Neural progenitor cell (in vitro differentiated cells): ENCODE measurements around the gene C22orf15. TPM values are rescaled to one million over a fixed set of nuclear protein-coding genes. Genes with fewer than 3 reads are reported as not detected.
"Not testable (repeated sequence)": the region's sequence is repeated elsewhere in the genome, so short reads cannot be mapped to it uniquely, and the experiment has no call there.

Experiments used
- DNase-seq: peaks from one replicate; pipeline ENCODE4 v3.0.0-alpha.2; 2016; ENCODE audit warnings: low spot score
- H2AFZ ChIP-seq: fragments of 200-600 bp; sonication (generic); replicated peaks from 2 replicates; pipeline ENCODE4 v1.6.1; 2016; ENCODE audit warnings: antibody characterized with exemption
- H3F3A ChIP-seq: fragments of 200-600 bp; sonication (generic); 2 replicates; pipeline ENCODE4 v1.6.1; 2016; ENCODE audit warnings: antibody characterized with exemption, low read depth
- H3K27ac ChIP-seq: fragments of 200-600 bp; sonication (generic); 2 replicates; pipeline ENCODE4 v1.5.1; 2016; ENCODE audit warnings: mild to moderate bottlenecking
- H3K27me3 ChIP-seq: fragments of 200-600 bp; sonication (generic); 2 replicates; pipeline ENCODE4 v1.6.1; 2016; ENCODE audit warnings: mild to moderate bottlenecking, moderate library complexity
- H3K36me3 ChIP-seq: fragments of 200-600 bp; sonication (generic); 2 replicates; pipeline ENCODE4 v1.5.1; 2016
- H3K4me1 ChIP-seq: fragments of 200-600 bp; sonication (generic); 2 replicates; pipeline ENCODE4 v1.6.1; 2016; ENCODE audit warnings: mixed run types
- H3K4me2 ChIP-seq: fragments of 200-600 bp; sonication (generic); 2 replicates; pipeline ENCODE4 v1.6.1; 2016
- H3K4me3 ChIP-seq: fragments of 200-600 bp; sonication (generic); 2 replicates; pipeline ENCODE4 v1.5.1; 2016
- H3K79me2 ChIP-seq: fragments of 200-600 bp; sonication (generic); 2 replicates; pipeline ENCODE4 v1.6.1; 2016; ENCODE audit warnings: low read depth
- H3K9ac ChIP-seq: fragments of 200-600 bp; sonication (generic); 2 replicates; pipeline ENCODE4 v1.6.1; 2016
- H3K9me3 ChIP-seq: fragments of 200-600 bp; sonication (generic); 2 replicates; pipeline ENCODE4 v1.5.1; 2016; ENCODE audit warnings: low read depth
- H4K20me1 ChIP-seq: fragments of 200-600 bp; sonication (generic); 2 replicates; pipeline ENCODE4 v1.6.1; 2016; ENCODE audit warnings: low read depth
- H3K27ac Mint-ChIP-seq: 3 replicates; pipeline ENCODE4 v1.8.0; 2021; ENCODE audit warnings: mixed read lengths
- H3K27me3 Mint-ChIP-seq: 2 replicates; pipeline ENCODE4 v1.8.0; 2022; ENCODE audit warnings: low read depth, mild to moderate bottlenecking, inconsistent platforms, moderate library complexity, mixed read lengths; ENCODE audit not compliant: insufficient read depth
- H3K36me3 Mint-ChIP-seq: 3 replicates; pipeline ENCODE4 v1.8.0; 2021; ENCODE audit warnings: mixed read lengths
- H3K4me1 Mint-ChIP-seq: 3 replicates; pipeline ENCODE4 v1.8.0; 2021; ENCODE audit warnings: mixed read lengths
- H3K4me3 Mint-ChIP-seq: 3 replicates; pipeline ENCODE4 v1.8.0; 2021; ENCODE audit warnings: mild to moderate bottlenecking, moderate library complexity, mixed read lengths
- H3K9me3 Mint-ChIP-seq: 3 replicates; pipeline ENCODE4 v1.8.0; 2020; ENCODE audit warnings: mixed read lengths
- CTCF ChIP-seq: fragments of 200-600 bp; sonication (generic); IDR thresholded peaks from 2 replicates; pipeline ENCODE4 v1.5.1; 2017; ENCODE audit warnings: antibody characterized with exemption, mild to moderate bottlenecking
- EZH2 ChIP-seq: fragments of 200-600 bp; sonication (generic); IDR thresholded peaks from 2 replicates; pipeline ENCODE4 v1.6.1; 2017; ENCODE audit warnings: antibody characterized with exemption, mild to moderate bottlenecking, moderate library complexity
- EZH2phosphoT487 ChIP-seq: fragments of 200-600 bp; sonication (generic); IDR thresholded peaks from 2 replicates; pipeline ENCODE4 v1.6.1; 2017; ENCODE audit warnings: antibody characterized with exemption
- total RNA-seq: library from RNA; depleted of rRNA; stranded (reverse); fragments of >200 nt; gene quantifications from 2 replicates; pipeline ENCODE4 v1.2.3, GENCODE V29; 2015; ENCODE audit warnings: low replicate concordance

Gene C22orf15
- total RNA-seq, 1 donor from 2014 or later = 0.56 TPM

- Histone ChIP-seq H3K36me3 (no peaks in the 10 kb centered on the region), H4K20me1 (no peaks in the 10 kb centered on the region), H3K27me3 (no peaks in the 10 kb centered on the region), H2AFZ (no peak overlapping the region), H3K4me3 (no peak overlapping the region), H3K4me2 (no peak overlapping the region), H3K79me2 (peaks cover 11% of the 10 kb centered on the region), H3K4me1 (no peaks in the 10 kb centered on the region), H3F3A (no peaks in the 10 kb centered on the region), H3K9ac (no peak overlapping the region), H3K27ac (no peak overlapping the region), H3K9me3 (no peaks in the 10 kb centered on the region)
- no peak overlapping the region for H3K27ac Mint-ChIP-seq
- no peaks in the 10 kb centered on the region for H3K36me3 Mint-ChIP-seq
- peaks cover 2% of the 10 kb centered on the region for H3K27me3 Mint-ChIP-seq
- no peak overlapping the region for H3K4me3 Mint-ChIP-seq
- TF ChIP-seq EZH2phosphoT487 (no peak), EZH2 (no peak), CTCF (no peak)
- H3K9me3 Mint-ChIP-seq = no peaks in the 10 kb centered on the region
- H3K4me1 Mint-ChIP-seq = peaks cover 4% of the 10 kb centered on the region
- no peak for DNase-seq
Observed at GRCh38 chr22:23720855-23721254, 41.9 kb upstream of the C22orf15 start.

- DNase-seq = no peak
- TF ChIP-seq EZH2phosphoT487 = no peak
- TF ChIP-seq EZH2 = no peak
- H3K36me3 Mint-ChIP-seq = no peaks in the 10 kb centered on the region
- no peaks in the 10 kb centered on the region for H3K9me3 Mint-ChIP-seq
- H3K36me3 ChIP-seq = no peaks in the 10 kb centered on the region
- no peak overlapping the region for H3K4me2 ChIP-seq
- H4K20me1 ChIP-seq = no peaks in the 10 kb centered on the region
- H3K27ac Mint-ChIP-seq = no peak overlapping the region
- no peaks in the 10 kb centered on the region for H3F3A ChIP-seq
- H3K4me3 ChIP-seq = no peak overlapping the region
- H3K9ac ChIP-seq = no peak overlapping the region
- H3K27me3 Mint-ChIP-seq = peaks cover 2% of the 10 kb centered on the region
- no peaks in the 10 kb centered on the region for H3K27me3 ChIP-seq
- no peaks in the 10 kb centered on the region for H3K9me3 ChIP-seq
- peaks cover 4% of the 10 kb centered on the region for H3K4me1 Mint-ChIP-seq
- H3K27ac ChIP-seq = no peak overlapping the region
- H3K79me2 ChIP-seq = no peaks in the 10 kb centered on the region
- H3K4me1 ChIP-seq = no peaks in the 10 kb centered on the region
- no peak overlapping the region for H2AFZ ChIP-seq
- H3K4me3 Mint-ChIP-seq = no peak overlapping the region
Observed at GRCh38 chr22:23722160-23722559, 40.6 kb upstream of the C22orf15 start.

GRCh38 chr22:23722724-23723123, 40.1 kb upstream of the C22orf15 start:
- peaks cover 2% of the 10 kb centered on the region for H3K27me3 Mint-ChIP-seq

GRCh38 chr22:23728108-23728507, 34.7 kb upstream of the C22orf15 start:
- H3K79me2 ChIP-seq, H3K4me3 Mint-ChIP-seq, H3K27ac Mint-ChIP-seq: not testable (repeated sequence)

More at GRCh38 chr22:23722724-23723123, 40.1 kb upstream of the C22orf15 start:
- Histone ChIP-seq H3K9ac (no peak overlapping the region), H3K27me3 (no peaks in the 10 kb centered on the region), H3K9me3 (no peaks in the 10 kb centered on the region), H3K27ac (no peak overlapping the region), H3K4me1 (no peaks in the 10 kb centered on the region), H3K36me3 (no peaks in the 10 kb centered on the region), H3K4me2 (no peak overlapping the region), H3K4me3 (no peak overlapping the region), H4K20me1 (no peaks in the 10 kb centered on the region), H2AFZ (no peak overlapping the region), H3K79me2 (no peaks in the 10 kb centered on the region), H3F3A (no peaks in the 10 kb centered on the region)
- Mint-ChIP-seq H3K9me3 (no peaks in the 10 kb centered on the region), H3K4me3 (no peak overlapping the region), H3K36me3 (no peaks in the 10 kb centered on the region), H3K27ac (no peak overlapping the region), H3K4me1 (no peaks in the 10 kb centered on the region)
- no peak for DNase-seq
- TF ChIP-seq CTCF (no peak), EZH2 (no peak), EZH2phosphoT487 (no peak)

More at GRCh38 chr22:23728108-23728507, 34.7 kb upstream of the C22orf15 start:
- H4K20me1 ChIP-seq, H3K4me1 Mint-ChIP-seq, H3K4me3 ChIP-seq, H3K36me3 ChIP-seq, H3F3A ChIP-seq, H3K27me3 Mint-ChIP-seq, DNase-seq, H3K9me3 Mint-ChIP-seq, H3K4me2 ChIP-seq, H3K27ac ChIP-seq, H3K9me3 ChIP-seq, H3K4me1 ChIP-seq, H3K9ac ChIP-seq, H3K36me3 Mint-ChIP-seq, H3K27me3 ChIP-seq, H2AFZ ChIP-seq: not testable (repeated sequence)
